Activated T-cell treated with anti-CD3 and anti-CD28 coated beads, Interleukin-2, amount 50 U/mL, for 72 hours (primary cell): ENCODE results near the gene STYK1. TPM values are rescaled to one million over a fixed set of nuclear protein-coding genes. Genes with fewer than 3 reads are reported as not detected.
A peak's percentile ranks its signal among the peaks of the same experiment; 100 is the strongest.

Source experiments
- ATAC-seq, 2 donors: fragments of 150-1000 bp; cut with Tn5 transposase; replicated peaks in 1 of 2; 2 replicates each; pipeline ENCODE4 v1.10.0; 2021; ENCODE audit warnings: moderate library complexity in 2 of 2, mild to moderate bottlenecking in 1 of 2
- DNase-seq, 2 donors: peaks; one replicate each; pipeline ENCODE4 v3.0.0; 2021 to 2022; ENCODE audit warnings: mixed read lengths in 1 of 2
- H3K27ac Mint-ChIP-seq: one replicate; pipeline ENCODE4 v1.8.0; 2022; ENCODE audit warnings: mild to moderate bottlenecking, moderate library complexity, mixed read lengths
- H3K27me3 Mint-ChIP-seq: one replicate; pipeline ENCODE4 v1.8.0; 2022; ENCODE audit warnings: low read depth, mixed read lengths
- H3K36me3 Mint-ChIP-seq, 2 donors: one replicate each; pipeline ENCODE4 v1.8.0; 2022; ENCODE audit warnings: mixed read lengths in 2 of 2, mild to moderate bottlenecking in 1 of 2; ENCODE audit not compliant: insufficient read depth in 2 of 2
- H3K4me1 Mint-ChIP-seq: one replicate; pipeline ENCODE4 v1.8.0; 2022; ENCODE audit warnings: low read depth, mixed read lengths
- H3K4me3 Mint-ChIP-seq, 2 donors: one replicate each; pipeline ENCODE4 v1.8.0; 2022; ENCODE audit warnings: mild to moderate bottlenecking in 2 of 2, mixed read lengths in 2 of 2, moderate library complexity in 2 of 2
- H3K9me3 Mint-ChIP-seq, 2 donors: one replicate each; pipeline ENCODE4 v1.8.0; 2022; ENCODE audit warnings: mixed read lengths in 2 of 2
- total RNA-seq, 2 donors: library from RNA; stranded (reverse); gene quantifications; one replicate each; pipeline ENCODE4 v1.2.3, GENCODE V29; 2022

Gene STYK1, protein sequence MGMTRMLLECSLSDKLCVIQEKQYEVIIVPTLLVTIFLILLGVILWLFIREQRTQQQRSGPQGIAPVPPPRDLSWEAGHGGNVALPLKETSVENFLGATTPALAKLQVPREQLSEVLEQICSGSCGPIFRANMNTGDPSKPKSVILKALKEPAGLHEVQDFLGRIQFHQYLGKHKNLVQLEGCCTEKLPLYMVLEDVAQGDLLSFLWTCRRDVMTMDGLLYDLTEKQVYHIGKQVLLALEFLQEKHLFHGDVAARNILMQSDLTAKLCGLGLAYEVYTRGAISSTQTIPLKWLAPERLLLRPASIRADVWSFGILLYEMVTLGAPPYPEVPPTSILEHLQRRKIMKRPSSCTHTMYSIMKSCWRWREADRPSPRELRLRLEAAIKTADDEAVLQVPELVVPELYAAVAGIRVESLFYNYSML
- total RNA-seq = 1 to 10 TPM; 1.6 to 1.8 TPM

DNA sequence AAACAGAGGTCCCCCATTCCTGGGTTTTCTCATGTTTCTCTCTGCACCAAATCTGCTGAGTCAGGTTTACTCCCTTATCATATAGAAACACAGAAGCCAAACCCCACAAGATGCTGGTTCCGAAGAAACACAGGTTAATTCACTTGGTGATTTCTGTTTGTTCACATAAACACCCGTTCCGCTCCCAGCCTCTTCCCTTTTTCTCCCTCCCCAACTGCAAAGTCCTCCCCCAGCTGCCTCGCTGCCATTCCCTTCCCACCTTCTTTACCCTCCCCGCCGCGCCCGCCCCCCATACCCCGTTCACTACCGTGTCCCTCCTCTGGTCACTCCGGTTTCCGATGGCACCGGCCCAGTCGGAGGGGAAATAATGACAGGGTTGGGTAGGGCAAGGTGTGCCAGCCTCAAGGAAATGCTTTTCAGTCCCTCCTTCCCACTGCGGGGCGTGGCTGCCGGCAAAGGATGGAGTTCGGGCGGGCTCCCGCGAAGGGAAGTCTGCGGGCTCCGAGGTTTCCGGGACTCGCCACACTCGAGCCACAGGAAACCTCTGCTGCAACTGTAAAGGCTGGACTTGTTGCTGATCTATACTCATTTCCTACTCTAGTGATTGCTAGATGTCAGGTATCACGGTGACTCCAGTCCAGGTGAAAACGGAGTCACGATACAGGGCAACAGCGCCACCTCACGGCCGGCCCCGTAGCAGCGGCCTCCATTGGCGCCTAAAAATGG lies at the start of gene STYK1:
TSS of gene STYK1 (minus strand) at position 394 of the 726 bp plus-strand sequence. CDS start 39,434 bp downstream, outside the sequence.
- peaks cover 71% of the 10 kb centered on the region for H3K27me3 Mint-ChIP-seq
- ATAC-seq (peak; percentile 93), DNase-seq (peak; percentile 71 to 85)
- H3K4me3 Mint-ChIP-seq = peak within 1 kb of the TSS; percentile 76 to 86
- peaks cover 0 to 2% of the 10 kb centered on the region in 2 donors for H3K36me3 Mint-ChIP-seq
- H3K27ac Mint-ChIP-seq = peak within 1 kb of the TSS; percentile 72
- peaks cover 0 to 2% of the 10 kb centered on the region in 2 donors for H3K9me3 Mint-ChIP-seq
- peaks cover 38% of the 10 kb centered on the region for H3K4me1 Mint-ChIP-seq

DNA sequence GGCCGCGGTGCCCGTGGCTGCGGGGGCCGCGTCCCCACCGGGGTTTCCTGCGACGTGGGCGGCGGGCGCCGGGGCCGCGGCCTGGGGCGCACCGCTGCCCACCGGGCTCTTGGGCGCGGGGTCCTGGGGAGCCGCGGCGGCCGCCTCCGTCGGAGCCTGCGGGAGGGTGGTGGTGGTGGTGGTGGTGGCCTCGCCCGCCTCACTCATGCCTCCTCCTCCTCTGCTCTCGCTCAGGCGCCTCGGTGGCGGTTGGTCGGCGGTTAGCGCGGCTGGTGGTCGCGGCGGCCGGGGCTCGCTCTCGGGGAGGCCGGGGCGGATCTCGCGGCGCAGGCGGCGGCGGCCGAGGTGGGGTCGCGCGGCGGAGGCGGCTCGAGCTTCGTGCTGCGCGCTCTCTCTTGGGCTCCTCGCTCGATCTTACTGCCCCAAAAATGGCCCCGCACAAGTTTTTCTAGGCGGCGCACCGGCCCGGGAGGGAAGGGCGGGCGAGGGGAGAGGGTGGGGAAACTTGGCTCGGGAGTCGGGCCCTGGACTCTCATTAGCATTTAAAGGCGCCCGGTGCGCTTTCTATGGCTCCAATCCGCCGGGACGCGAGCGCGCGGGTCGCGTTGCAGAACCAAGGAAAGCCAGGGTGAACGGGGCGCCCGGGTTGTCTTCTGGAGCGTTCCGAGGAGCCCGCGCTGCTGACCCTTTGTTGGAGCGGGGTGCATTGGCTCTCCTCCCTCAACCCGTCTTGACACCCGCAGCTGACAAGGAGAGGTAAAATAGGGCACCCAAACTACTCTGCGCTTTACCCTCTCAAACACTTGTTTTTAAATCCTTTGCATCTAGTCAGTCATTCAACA lies 49.3 kb upstream of the STYK1 start, which contains the start of gene YBX3:
TSS of gene YBX3 (minus strand) at position 419 of the 842 bp plus-strand sequence. CDS start at position 207, 212 bp downstream.
- Mint-ChIP-seq H3K27ac (peak within 1 kb of the TSS; percentile 83), H3K9me3 (no peaks in the 10 kb centered on the region), H3K27me3 (peaks cover 38% of the 10 kb centered on the region), H3K4me3 (peak within 1 kb of the TSS; percentile 94 to 99), H3K4me1 (peaks cover 28% of the 10 kb centered on the region), H3K36me3 (peaks cover 4 to 9% of the 10 kb centered on the region in 2 donors)
- ATAC-seq (peak; percentile 52 to 64), DNase-seq (peak; percentile 58 to 63)

DNA sequence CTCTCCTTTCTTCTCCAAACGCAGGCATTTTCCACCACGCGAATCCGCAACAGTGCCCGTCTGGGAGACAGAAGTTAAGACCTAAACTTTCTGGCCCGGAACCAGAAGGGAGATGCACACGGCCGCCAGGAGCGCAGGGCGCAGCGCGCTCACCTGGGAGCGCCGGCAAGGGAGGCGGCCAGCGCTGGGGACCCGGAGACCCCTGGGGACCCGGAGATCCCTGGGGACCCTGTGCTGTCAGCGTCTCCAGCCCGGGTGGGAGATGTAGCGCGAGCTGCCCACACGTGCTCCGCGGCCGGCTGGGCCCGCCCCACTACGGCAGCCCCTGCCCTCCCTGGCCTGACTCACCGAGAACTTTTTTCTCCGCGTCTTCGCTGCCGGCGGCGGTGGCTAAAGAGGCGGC lies 48.7 kb upstream of the STYK1 start:
- Mint-ChIP-seq H3K9me3 (no peaks in the 10 kb centered on the region), H3K27me3 (peaks cover 32% of the 10 kb centered on the region), H3K27ac (peak overlapping the region; percentile 83), H3K4me3 (peak overlapping the region; percentile 84 to 99), H3K36me3 (peaks cover 5 to 10% of the 10 kb centered on the region in 2 donors), H3K4me1 (peaks cover 32% of the 10 kb centered on the region)
- DNase-seq = peak; percentile 78
- ATAC-seq = peak; percentile 79 to 83

DNA sequence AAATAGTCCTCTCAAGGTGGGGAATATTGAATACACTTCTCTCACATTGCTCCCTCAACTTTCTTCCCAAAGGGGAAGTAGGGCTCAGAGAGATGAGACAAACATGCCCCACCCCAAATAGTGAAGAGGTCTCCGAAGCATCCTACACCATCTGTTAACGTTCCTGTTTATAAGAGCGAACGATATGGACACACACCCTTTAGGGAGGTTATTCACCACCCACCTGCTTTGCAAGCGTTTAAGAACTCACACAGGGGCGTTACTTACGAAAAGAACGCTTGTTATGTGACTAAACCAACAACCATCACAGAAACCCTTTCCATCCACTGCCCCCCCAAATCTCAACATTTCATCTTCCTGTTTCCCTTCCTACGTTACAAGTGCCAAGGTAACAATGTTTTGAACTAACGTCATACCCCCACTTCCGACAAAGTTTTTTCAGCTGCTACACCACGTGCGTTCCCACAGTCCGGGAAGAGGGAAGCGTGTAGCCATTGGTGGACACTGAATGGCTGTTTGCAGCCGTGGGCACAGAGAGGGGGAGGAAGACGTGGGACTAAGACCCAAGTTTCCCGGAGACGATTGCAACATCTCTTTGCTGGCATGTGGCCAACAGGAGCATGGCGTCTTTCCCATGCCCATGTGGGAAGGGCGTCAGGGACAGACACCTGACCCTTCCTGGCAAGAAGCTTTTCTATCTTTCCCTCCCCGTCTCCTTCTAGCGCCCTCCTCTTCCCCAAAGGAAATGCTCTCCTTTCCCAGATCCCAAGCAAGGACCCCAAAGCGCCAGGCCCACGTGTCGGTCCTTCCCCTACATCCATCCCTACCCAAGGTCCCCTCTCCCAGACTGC lies 48.0 kb upstream of the STYK1 start:
- DNase-seq = peak; percentile 52 to 62
- Mint-ChIP-seq H3K4me1 (peaks cover 39% of the 10 kb centered on the region), H3K36me3 (peaks cover 10 to 13% of the 10 kb centered on the region in 2 donors), H3K9me3 (no peaks in the 10 kb centered on the region), H3K27me3 (peaks cover 26% of the 10 kb centered on the region), H3K27ac (peak overlapping the region; percentile 83), H3K4me3 (peak overlapping the region; percentile 84 to 99)
- ATAC-seq = peak; percentile 58 to 67

DNA sequence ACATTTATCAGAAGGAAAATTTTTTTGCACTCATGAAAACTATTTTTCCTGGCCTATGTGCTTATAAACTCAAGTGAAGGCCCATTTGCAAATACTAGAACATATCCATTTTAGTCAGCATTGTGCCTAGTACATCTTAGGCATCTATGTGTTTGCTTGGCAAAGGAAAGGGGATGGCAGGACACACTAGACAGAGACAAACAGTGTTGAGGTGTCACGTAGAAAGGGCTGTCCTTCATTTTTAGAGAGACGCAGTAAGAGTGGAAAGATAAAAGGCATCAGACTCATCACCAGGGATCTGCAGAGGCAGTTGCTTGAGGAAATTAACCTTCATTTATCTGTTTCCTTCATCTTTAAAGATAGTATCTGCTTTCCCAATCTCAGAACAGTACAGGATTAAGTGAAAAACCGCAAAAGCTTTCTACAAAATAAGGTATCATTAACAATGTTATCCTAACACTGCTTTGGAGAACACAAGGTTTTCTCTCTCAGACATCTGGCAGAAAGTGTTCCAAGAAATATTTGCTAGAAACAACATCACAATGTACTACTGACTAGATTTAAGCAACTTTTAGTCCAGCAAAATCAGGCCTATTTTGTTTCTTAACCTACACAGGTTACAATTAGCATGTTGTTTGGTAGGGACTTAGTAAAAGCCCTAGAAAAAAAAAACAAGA lies 47.3 kb upstream of the STYK1 start:
- ATAC-seq (no peak), DNase-seq (no peak)
- H3K4me1 Mint-ChIP-seq = peaks cover 45% of the 10 kb centered on the region
- H3K36me3 Mint-ChIP-seq = peaks cover 12 to 13% of the 10 kb centered on the region in 2 donors
- no peak overlapping the region for H3K27ac Mint-ChIP-seq
- no peaks in the 10 kb centered on the region for H3K9me3 Mint-ChIP-seq
- H3K27me3 Mint-ChIP-seq = peaks cover 21% of the 10 kb centered on the region
- peak overlapping the region; percentile 84 to 99 for H3K4me3 Mint-ChIP-seq

DNA sequence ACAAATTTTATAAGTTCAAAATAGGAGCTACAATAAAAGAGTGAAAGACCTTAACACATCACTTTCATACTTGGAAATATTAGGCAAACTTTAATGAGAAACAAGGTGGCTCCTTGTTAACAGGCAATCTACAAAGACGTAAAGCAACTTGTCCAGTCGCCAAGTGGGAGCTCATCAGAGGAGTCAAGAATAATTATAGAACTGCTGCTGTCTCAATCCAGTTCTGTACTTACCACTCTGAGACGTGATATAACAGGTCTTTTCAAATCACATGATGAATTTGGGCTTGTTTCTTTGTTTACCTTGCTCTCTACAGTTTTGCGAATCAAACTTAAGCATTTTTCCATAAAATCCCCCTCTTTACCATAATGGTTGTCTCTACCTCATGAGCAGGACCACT lies 45.6 kb upstream of the STYK1 start:
- H3K4me3 Mint-ChIP-seq = peak overlapping the region in 1 of 2 donors; percentile 4
- H3K4me1 Mint-ChIP-seq = peaks cover 54% of the 10 kb centered on the region
- ATAC-seq (no peak), DNase-seq (no peak)
- H3K36me3 Mint-ChIP-seq = peaks cover 16 to 17% of the 10 kb centered on the region in 2 donors
- H3K27ac Mint-ChIP-seq = no peak overlapping the region
- H3K9me3 Mint-ChIP-seq = no peaks in the 10 kb centered on the region
- H3K27me3 Mint-ChIP-seq = peaks cover 5% of the 10 kb centered on the region

DNA sequence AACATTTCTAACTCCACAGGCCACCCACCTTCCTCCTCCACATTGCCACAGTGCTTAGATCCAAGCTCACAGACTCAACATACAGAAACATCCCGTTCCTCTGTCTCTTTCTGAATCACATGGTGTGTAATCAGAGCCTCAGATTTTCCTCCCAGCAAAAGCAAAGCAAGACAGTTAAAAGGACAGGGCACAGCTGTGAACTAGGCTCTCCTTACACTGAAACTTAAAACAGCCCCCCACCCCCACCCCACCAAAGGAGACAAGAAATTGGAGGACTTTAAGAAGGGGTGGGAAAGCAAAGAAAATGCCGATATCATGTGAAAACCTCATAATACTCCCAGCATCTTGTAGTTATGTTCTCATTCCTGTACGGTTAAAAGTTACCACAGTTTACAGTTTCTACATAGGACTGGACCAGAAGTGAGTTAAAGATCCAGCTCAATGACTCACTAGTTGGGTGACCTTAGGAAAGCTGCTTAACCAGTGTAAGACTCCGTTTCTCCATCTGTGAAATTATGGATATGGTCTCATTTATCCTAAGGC lies 44.5 kb upstream of the STYK1 start:
- H3K9me3 Mint-ChIP-seq = no peaks in the 10 kb centered on the region
- ATAC-seq = no peak
- no peaks in the 10 kb centered on the region for H3K27me3 Mint-ChIP-seq
- H3K27ac Mint-ChIP-seq = no peak overlapping the region
- no peak overlapping the region for H3K4me3 Mint-ChIP-seq
- peaks cover 54% of the 10 kb centered on the region for H3K4me1 Mint-ChIP-seq
- H3K36me3 Mint-ChIP-seq = peaks cover 15 to 23% of the 10 kb centered on the region in 2 donors
- no peak for DNase-seq

DNA sequence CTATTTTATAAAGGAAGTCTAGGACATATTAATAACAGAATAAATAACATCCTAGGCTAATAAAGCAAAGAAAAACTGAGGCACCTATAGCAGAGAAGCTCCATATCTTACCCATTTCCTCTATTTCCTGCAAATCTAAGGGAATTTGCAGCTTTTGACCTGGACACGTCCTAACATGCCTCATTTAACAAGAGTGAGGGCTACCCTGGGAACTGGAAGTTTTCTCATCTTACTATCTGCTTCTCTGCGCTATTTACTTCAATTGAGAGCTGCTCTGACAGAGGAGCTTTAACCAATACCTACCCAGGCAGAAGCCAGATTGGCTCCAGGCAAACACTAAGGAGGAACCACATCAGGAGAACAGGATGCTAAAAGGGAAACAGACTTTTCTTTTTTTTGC lies 43.6 kb upstream of the STYK1 start:
- Mint-ChIP-seq H3K9me3 (no peaks in the 10 kb centered on the region), H3K4me3 (no peak overlapping the region), H3K27ac (no peak overlapping the region), H3K4me1 (peaks cover 54% of the 10 kb centered on the region), H3K36me3 (peaks cover 15 to 29% of the 10 kb centered on the region in 2 donors), H3K27me3 (no peaks in the 10 kb centered on the region)
- no peak for DNase-seq
- no peak for ATAC-seq

DNA sequence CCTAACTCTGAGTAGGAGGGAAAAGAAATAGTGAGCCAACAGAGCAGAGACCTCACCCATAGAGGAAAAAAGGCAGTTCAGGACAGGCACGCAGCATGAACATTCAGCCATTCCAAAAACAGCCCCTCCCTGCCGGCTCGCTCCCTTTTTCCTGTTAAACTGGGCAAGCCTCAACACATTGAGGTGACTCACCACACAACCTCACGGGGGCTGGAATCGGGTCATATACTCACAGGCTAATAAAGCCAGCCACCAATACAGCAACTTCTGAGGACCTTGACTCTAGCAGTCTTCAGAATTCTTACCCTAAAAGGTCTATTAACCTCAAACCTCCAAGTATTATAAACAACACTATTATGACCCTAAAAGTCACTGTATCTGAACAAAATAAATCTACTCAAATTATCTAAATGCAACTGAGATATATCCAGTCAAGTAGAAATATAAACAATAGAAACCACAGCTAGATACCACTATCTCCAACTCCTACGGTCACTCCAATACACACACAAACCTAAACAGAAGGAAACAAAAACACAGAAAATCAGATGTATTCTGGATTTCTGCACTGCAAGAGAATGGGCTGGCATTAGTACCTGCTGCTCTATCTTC lies 43.0 kb upstream of the STYK1 start:
- H3K9me3 Mint-ChIP-seq = no peaks in the 10 kb centered on the region
- H3K27me3 Mint-ChIP-seq = no peaks in the 10 kb centered on the region
- H3K27ac Mint-ChIP-seq = no peak overlapping the region
- no peak overlapping the region for H3K4me3 Mint-ChIP-seq
- ATAC-seq (no peak), DNase-seq (no peak)
- peaks cover 9 to 29% of the 10 kb centered on the region in 2 donors for H3K36me3 Mint-ChIP-seq
- peaks cover 48% of the 10 kb centered on the region for H3K4me1 Mint-ChIP-seq

DNA sequence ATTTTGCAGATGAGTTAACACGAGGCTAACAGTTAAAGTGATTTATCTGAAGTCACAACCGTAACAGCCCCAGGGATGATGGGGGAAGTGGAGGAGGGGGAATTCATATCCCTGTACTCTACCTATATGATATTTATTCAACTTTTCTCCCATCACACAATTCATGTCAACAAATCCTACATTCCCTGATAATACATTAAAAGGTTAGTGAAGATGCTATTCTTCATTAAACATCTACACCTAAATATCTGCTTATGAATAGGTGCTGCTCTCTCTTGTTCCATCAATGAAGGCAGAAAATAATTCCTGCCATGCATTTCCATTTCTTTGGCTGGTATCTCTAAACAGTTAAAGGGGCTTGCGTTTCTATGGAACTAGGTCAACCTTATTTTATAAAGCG lies 42.4 kb upstream of the STYK1 start:
- DNase-seq = no peak
- Mint-ChIP-seq H3K27ac (no peak overlapping the region), H3K27me3 (no peaks in the 10 kb centered on the region), H3K36me3 (peaks cover 8 to 33% of the 10 kb centered on the region in 2 donors), H3K9me3 (no peaks in the 10 kb centered on the region), H3K4me1 (peaks cover 44% of the 10 kb centered on the region), H3K4me3 (no peak overlapping the region)
- ATAC-seq = no peak

DNA sequence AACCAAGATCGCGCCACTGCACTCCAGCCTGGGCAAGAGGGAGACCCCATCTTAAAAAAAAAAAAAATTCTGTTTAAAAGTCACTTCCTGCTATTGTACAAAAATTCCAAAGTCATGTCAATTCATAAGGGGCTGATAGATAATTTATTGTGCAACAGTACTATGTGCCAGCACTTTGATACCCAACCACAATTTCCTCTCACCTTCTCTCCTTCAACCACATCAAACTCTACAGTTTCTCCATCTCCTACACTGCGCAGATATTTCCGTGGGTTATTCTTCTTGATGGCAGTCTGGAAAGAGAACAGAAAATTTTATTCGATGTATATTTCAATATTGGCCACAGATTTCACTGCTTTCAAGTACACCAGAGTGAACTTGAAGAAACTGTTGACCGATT lies 41.6 kb upstream of the STYK1 start:
- no peak overlapping the region for H3K27ac Mint-ChIP-seq
- peak overlapping the region in 1 of 2 donors; percentile 11 for H3K4me3 Mint-ChIP-seq
- no peak for ATAC-seq
- H3K9me3 Mint-ChIP-seq = no peaks in the 10 kb centered on the region
- peaks cover 8 to 33% of the 10 kb centered on the region in 2 donors for H3K36me3 Mint-ChIP-seq
- H3K27me3 Mint-ChIP-seq = no peaks in the 10 kb centered on the region
- peaks cover 38% of the 10 kb centered on the region for H3K4me1 Mint-ChIP-seq
- DNase-seq = no peak
